Fibroblast of gingiva (primary cell): ENCODE results near the gene ACTA1.
"Not testable (repeated sequence)": the region's sequence is repeated elsewhere in the genome, so short reads cannot be mapped to it uniquely, and the experiment has no call there.

ENCODE experiments used
- DNase-seq: peaks from one replicate; pipeline ENCODE4 v3.0.0-alpha.2; 2011; ENCODE audit warnings: low read depth

The ACTA1 gene

DNA sequence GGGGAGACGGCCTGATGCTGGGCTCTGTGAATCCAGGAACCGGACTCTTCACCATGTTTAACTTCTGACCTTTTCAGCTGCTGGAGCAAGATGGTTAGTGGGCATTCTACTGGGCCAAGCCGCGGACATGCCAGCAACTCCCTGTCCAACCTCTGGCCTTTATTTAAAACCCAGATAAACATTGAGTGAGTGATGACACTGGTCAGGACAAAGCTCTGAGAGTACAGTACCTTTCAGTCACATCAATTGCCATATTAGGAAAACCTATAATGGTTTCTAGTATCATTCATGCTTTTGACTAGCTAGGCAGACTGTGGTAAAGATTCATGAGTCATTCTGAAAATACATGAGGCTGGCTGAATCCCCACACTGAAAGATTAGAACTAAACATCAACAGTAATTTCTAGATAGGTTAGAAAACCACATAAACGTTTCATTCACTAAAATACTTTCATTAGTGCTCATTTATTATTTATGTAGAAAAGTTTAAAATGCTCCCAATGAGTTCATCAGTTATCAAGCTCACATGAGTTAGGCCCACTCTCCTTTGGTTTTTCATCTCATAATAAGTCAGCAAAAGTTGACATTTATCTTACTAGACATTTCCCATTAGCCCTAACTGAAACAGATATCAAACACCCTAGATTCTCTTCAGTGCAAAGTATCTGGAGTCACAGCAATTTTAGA lies 7.1 kb upstream of the ACTA1 start:
- DNase-seq = peak; percentile 51

DNA sequence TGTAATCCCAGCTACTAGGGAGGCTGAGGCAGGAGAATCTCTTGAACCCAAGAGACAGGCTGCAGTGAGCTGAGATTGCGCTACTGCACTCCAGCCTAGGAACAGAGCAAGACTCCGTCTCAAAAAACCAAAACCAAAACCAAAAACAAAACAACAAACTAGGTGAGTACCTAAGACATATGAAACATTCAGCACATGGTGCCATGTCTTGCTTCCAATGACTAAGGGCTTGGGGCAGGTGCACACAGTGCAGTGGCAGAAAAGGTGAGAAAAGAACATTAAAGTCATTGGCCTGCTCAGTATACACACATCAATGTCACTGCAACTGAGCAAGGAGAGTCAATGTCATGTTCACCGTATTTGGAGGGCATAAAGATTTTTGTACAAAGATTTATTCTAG lies 4.1 kb upstream of the ACTA1 start:
- no peak for DNase-seq

DNA sequence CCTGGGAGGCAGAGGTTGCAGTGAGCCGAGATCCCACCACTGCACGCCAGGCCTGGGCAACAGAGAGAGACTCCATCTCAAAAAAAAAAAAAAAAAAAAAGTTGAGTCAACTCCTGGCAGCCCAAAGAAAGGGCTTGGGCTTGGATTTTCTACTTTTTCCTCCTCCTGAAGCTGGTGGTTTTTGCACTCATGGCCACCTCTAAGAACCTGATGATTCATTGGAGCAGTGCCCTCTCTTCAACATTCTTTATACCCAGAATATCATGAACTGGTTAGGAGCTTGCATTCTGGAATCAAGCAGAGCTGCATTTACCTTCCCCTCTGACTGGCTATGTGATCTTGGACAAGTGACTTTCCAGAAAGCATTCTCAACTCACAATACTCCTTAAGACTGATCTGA lies 3.5 kb upstream of the ACTA1 start:
- no peak for DNase-seq

DNA sequence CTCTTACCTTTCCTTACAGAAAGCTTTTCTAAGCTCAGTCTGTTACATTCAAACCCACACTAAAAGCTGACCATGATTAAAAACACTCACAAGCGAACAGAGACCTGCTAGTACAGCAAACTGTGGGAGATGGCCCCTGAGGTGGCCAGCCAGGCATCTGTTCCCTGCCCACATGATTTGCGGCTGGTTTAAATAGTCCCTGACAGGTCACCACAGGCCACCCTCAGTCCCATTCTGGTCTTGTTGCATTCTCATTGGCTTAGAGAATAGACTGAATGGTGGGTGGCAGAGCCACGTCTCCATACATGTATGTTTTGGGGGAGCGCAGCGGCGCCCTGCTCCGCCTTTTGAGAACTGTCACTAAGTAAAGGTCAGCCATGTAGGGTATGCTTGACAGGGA lies 2.3 kb upstream of the ACTA1 start:
- no peak for DNase-seq

DNA sequence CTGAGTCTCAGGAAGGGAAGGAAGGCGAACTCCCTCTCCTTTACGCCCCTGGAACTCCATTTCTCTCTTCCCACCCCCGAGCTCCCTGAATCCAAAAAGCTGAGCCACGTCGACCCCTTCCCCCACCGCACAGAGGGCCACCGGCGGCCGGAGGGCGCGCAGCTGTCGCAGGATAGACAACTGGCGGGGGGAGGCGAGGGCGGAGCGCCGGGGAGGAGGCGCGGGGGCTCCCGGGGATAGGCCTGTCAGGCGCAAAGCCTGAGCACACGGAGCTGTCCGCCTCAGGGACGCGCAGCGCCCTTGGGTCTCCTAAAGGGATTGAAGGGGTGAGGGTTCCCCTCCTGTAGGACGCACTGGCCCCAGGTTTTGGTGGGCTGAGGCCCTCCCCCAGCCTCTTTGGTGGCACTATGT lies 752 bp upstream of the ACTA1 start:
- DNase-seq = no peak

DNA sequence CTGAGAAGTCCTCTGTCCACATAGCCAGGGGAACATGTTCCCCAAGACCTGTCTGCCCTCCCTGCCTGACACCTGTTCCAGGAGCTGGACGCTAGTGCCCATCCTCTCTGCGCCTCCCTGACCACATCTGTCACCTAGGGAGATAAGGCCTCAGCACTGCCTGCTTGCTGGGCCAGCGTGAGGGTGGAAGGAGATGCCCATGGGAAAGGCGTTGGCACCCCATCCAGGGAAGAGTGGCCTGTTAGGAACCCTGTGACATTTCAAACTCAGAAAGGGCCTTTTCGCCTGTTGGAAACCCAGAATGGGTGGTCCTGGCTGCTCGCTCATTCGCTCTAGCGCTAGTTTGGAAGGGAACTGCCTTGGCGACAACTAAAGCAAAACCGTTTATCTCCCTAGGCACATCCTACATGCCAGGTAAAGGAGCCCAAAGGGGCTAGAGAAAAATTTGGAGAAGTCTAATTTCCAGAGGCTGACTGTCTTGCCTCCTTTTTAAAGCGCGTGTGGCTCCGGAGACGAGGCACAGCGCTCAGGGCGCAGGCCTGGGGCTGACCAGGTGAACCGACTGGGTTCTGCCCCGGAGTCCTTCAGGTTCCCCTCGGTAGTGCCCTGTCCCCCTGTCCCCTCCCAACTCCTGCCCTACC lies 410 bp downstream of the ACTA1 start:
- DNase-seq = no peak

DNA sequence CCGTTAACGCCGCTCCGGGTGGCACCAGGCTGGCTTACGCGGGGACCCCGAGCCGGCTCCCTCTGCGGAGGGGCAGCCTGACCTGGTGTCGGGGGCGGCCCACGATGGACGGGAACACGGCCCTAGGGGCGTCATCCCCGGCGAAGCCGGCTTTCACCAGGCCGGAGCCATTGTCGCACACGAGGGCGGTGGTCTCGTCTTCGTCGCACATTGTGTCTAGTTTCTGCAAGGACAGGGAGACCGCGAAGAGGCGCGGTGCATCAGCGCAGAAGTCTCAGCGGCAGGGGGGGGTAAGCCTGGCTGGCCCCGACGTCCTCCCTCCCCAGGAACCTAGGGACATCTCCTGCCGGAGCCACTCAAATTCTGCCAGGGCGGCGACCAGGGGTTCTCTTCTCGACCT lies 989 bp downstream of the ACTA1 start:
- DNase-seq = no peak

DNA sequence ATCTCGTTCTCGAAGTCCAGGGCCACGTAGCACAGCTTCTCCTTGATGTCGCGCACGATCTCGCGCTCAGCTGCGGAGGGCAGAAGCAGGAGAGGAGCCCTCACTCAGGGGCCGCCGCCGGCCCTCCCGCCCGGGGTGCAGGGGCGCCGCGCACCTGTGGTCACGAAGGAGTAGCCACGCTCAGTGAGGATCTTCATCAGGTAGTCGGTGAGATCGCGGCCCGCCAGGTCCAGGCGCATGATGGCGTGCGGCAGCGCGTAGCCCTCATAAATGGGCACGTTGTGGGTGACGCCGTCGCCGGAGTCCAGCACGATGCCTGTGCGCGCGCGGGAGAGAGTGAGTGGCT lies 1.8 kb downstream of the ACTA1 start:
- no peak for DNase-seq

DNA sequence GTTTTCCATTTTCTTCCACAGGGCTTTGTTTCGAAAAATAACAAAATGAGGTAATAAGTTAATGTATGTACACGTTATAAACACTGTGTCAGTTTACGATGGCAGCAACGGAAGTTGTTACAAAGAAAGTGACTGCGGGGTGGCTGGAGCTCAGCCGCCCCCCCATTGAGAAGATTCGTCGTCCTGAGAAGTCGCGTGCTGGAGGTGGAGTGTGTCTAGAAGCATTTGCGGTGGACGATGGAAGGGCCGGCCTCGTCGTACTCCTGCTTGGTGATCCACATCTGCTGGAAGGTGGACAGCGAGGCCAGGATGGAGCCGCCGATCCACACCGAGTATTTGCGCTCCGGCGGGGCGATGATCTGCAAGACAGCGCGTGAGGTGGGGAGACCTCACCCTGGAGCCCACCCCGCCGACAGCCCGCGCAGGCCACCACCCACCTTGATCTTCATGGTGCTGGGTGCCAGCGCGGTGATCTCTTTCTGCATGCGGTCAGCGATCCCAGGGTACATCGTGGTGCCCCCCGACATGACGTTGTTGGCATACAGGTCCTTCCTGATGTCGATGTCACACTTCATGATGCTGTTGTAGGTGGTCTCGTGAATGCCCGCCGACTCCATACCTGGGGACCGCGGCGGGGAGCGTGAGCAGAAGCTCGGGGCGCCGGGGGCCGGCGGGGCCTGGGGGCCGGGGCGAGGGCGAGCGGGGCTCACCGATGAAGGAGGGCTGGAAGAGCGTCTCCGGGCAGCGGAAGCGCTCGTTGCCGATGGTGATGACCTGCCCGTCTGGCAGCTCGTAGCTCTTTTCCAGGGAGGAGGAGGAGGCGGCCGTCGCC lies 2.4 kb downstream of the ACTA1 start:
- DNase-seq = no peak

DNA sequence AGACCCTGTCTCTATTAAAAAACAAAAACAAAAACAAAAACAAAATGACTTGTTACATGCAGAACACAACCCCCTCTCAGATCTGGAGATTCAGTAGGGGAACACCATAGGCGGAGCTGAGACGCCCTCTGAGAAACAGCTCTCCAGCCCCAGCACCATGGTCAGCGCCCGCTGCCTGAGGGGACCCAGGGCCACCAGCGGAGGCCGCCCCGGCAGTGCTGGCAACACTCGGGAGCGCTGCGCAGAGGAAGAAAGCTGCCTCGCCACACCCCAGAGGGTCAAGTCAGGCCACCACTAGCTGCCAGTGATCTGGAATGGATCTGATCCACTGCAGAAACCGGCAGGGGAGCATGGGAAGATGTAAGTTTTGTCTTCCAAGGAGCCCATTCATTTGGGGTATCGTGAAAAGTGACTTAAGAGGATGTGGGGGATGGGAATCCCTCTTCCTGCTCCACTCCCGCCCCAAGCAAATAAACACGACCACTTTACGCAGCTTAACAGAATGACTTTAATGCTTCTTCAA lies 3.1 kb downstream of the ACTA1 start:
- DNase-seq = peak; percentile 25

DNA sequence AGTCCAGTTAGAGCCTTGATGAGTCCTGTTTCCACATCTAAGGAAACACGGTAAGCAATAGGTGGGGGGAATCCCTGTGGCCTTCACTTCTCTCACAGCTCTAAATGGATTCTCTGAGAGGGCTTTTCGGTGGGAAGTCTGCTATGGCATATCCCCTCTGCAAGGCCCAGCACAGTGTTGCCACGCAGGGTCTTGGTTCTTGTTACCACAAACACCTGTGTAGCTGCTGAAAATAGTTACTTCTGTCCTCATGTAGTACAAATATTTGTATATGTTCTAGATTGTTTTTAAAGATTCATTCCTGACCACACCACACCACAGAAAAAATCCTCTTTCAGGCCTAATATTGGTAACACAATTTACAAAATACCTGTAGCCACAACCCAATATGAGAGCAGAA lies 5.6 kb downstream of the ACTA1 start:
- no peak for DNase-seq

DNA sequence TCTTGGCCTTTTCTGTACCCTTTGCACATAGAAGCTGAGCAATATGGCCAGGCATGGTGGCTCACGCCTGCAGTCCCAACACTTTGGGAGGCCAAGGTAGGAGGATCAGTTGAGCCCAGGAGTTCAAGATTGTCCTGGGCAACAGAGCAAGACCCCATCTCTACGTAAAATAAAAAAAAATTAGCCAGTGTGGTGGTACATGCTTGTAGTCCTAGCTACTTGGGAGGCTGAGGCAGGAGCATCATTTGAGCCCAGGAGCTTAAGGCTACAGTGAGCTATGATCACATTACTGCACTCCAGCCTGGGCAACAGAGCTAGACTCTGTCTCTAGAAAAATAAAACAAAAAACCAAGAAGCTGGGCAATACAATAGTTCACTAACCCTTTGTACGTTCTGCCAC lies 6.3 kb downstream of the ACTA1 start:
- DNase-seq = no peak

DNA sequence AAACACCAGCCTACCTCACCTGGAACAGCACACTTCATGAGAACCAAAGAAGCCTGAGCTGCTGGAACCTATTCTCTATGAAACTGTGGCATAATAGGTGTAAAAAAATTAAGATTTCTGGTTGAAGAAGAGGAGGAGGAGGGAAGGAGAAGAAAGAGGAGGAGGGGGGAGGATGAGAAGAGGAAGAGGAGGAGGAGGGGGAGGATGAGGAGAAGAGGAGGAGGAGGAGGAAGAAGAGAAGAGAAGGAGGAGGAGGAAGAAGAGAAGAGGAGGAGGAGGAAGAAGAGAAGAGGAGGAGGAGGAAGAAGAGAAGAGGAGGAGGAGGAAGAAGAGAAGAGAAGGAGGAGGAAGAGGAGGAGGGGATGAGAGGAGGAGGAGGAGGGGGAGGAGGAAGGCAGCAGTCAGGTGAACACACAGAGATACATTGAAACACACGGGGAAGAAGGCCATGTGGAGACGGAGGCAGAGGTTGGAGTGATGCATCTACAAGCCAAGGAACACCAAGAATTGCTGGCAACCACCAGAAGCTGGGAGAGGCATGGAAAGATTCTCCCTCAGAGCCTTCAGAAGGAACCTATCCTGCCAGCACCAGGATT lies 8.2 kb downstream of the ACTA1 start:
- DNase-seq = no peak

DNA sequence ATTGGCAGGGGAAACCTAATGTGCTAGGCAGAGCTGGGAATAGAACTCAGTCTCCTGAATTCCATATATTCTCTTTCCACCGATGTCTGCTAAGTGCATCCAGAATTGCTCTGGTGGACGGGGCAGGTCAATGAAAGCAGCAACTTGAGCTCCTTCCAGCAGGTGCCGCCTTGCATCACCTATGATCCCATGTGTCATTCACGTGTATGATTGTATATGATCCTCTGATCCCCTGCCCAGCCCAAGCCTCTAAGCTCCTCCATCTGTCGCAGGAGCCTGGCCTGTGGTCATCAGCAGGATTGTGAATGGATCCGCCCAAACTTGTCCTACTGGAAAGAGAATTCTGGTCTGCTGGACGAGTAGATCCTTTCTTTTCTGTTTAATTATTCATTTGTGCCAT lies 13.1 kb downstream of the ACTA1 start:
- no peak for DNase-seq

DNA sequence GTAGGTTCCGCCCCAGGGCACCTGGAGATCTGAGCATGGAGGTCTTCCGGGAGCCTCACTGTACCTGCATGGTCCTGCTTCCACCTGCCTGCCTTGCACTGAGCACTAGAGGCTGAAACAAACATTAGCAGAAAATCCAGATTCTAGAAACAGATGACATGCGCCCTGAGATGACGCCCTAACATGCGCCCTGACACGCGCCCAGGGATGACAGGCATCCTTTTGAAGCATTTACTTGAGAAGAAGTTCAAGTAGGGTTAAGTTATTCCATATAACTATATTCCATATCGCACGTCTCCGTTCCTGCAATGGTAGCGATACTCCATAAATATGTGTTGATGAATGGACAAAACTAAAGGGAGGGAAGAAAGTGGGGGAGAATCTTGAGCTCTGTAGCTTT lies 13.7 kb downstream of the ACTA1 start:
- DNase-seq = no peak

DNA sequence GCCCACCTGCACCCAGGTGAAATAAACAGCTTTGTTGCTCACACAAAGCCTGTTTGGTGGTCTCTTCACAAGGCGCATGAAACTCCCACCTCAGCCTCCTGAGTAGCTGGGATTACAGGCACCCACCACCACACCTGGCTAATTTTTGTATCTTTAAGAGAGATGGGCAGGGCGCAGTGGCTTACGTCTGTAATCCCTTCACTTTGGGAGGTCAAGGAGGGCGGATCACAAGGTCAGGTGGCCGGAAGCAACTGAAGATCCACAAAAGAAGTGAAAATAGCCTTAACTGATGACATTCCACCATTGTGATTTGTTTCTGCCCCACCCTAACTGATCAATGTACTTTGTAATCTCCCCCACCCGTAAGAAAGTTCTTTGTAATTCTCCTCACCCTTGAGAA lies 15.3 kb downstream of the ACTA1 start:
- DNase-seq = not testable (repeated sequence)

DNA sequence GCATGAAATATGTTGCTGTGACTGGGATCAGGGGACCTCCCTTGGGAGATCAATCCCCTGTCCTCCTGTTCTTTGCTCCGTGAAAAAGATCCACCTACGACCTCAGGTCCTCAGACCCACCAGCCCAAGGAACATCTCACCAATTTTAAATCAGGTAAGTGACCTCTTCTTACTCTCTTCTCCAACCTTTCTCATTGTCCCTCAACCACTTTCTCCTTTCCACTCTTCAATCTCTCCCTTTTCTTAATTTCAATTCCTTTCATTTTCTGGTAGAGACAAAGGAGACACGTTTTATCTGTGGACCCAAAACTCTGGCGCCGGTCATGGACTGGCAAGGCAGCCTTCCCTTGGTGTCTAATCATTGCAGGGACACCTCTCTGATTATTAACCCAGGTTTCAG lies 21.1 kb downstream of the ACTA1 start:
- DNase-seq = not testable (repeated sequence)

DNA sequence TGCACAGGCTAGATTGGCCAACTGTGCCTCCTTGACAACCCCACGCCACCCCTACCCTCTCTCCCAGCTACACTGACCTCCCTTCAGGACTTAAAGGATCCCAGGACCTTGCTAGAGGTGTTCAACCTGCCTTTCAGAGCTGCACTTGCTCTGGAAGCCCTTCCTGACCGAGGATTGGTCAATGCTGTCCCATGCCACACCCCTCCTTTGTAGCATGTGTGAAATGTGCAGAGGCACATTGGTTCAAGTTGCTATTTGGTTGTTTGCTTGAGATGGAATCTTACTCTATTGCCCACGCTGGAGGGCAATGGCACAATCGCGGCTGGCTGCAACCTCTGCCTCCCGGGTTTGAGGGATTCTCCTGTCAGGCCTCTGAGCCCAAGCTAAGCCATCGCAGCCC lies 21.8 kb downstream of the ACTA1 start:
- no peak for DNase-seq

DNA sequence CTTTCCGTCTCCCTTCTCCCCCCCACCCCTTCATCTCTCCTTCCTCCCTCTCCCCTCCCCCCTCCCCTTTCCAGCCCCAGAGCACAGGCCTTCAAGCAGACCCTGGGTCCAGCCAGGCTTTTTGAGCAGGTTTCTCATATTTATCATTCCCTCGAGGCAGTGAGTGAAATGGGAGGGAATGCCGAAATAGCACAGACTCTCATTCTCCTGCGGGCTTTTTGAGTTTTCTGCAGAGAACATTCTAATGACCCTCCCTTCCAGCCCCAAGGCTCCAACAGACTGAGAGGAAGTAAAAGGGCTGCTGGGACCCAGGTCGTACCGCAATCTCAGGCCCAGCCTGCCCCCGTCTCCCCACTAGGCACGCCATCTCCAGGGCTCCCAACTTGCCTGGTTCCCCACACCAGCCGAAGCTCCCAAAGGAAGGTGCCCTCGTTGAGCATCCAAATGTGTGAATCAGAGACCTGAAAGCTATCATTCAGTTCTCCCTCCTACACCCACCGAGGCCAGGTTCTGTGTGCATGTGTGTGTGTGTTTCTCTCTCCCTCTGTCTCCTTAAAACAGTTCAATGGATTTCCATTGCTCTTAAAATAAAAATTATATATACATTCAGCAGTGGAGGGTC lies 22.3 kb downstream of the ACTA1 start:
- DNase-seq = no peak

DNA sequence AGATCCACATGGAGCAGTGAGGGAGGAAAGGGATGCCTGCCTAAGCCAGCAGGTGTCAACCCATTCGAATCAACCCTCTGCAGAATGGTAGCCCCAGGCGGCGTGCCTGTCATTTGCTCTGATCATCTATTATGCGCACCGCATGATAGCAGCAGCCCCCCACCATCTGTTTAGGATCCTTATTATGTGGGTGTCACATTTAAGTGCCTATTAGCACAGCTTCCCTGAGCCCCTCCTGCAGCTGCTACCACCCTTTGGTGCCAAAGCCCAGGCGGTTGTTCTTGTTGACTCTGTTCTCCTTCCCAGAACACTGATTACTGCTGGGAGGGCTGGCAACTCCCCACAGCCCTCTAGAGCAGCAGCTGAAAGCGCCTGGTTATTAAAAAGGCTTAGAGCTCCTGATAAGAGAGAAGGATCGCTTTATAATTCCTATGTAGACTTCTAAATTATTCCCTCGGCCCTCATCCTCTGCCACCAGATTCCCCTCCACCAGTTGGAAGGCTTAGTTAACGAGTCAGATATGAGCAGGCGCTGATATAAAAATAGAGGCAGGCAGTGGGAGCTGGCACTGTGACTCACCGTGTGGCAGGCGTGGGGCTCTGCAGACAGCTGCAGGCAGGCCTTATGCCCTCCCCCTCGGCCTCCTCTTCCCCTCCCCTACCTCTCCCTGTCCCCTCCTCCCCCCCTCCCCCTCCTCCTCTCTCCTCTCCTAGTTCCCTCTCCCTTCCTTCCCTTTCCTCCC lies 23.0 kb downstream of the ACTA1 start:
- peak; percentile 36 for DNase-seq

DNA sequence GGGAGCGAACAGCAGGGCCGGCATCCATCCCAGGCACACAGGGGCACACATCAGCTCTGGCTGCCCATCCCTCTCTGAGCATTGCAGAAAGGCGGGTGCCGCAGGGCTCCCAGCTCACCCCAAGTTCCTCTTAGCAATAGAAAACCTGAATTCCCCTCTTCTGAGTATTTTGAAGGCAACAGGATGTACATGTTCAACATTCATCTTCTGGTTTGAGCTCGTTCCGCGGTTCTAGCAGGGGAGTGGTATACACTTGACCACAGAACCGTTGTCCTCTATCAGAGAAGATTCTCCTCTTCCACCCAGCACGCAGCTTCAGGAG lies 23.6 kb downstream of the ACTA1 start:
- DNase-seq = no peak
